HEK293T (cell line): Measurements from ENCODE around the gene SYT17.

Experiments
- HDGF ChIP-seq: fragments of 450-650 bp; IDR thresholded peaks from 2 replicates; pipeline ENCODE4 v1.6.1; 2017; ENCODE audit warnings: antibody characterized with exemption, borderline replicate concordance
- LEF1 ChIP-seq: fragments of 450-650 bp; IDR thresholded peaks from 2 replicates; pipeline ENCODE4 v1.6.1; 2017; ENCODE audit warnings: mild to moderate bottlenecking, borderline replicate concordance
- SUZ12 ChIP-seq: fragments of 450-650 bp; IDR thresholded peaks from 2 replicates; pipeline ENCODE4 v1.6.1; 2016; ENCODE audit warnings: mild to moderate bottlenecking
- ZNF384 ChIP-seq: fragments of 450-650 bp; IDR thresholded peaks from 2 replicates; pipeline ENCODE4 v1.6.1; 2016

GRCh38 chr16:19182481-19182880 is 14.4 kb downstream of the SYT17 start:
- TF ChIP-seq ZNF384 (no peak), LEF1 (no peak), SUZ12 (no peak), HDGF (no peak)
